Pancreas (tissue), 10 donors: ENCODE data around the gene ZKSCAN2. TPM values are rescaled to one million over a fixed set of nuclear protein-coding genes. Genes with fewer than 3 reads are reported as not detected.

Experiments
- ATAC-seq, 4 donors: fragments of 200-7000 bp; cut with Tn5 transposase; one replicate each; pipeline versions ENCODE4 v1.8.0 to v1.9.1; 2020; ENCODE audit warnings: mild to moderate bottlenecking in 4 of 4, moderate library complexity in 4 of 4
- DNase-seq, 6 donors: peaks; one replicate each; pipeline ENCODE4 v3.0.0-alpha.2; 2020
- FAIRE-seq: peaks from 2 replicates; lab custom pipeline; 2012; peaks lifted over from hg19 to GRCh38; lab: Jason Lieb, UNC
- H3K27ac ChIP-seq, 4 donors: fragments of 200-600 bp; sonication (generic); 1 replicate in 3 of 4; 2 replicates in 1 of 4; pipeline versions ENCODE4 v1.5.0 to v1.8.0; 2020
- H3K27me3 ChIP-seq, 4 donors: fragments of 200-600 bp; one replicate each; pipeline ENCODE4 v1.8.0; 2021
- H3K36me3 ChIP-seq, 3 donors: fragments of 200-600 bp; sonication (generic) in 1 of 3; one replicate each; pipeline versions ENCODE4 v1.5.0 to v1.8.0; 2020 to 2021
- H3K4me1 ChIP-seq, 3 donors: fragments of 200-600 bp; one replicate each; pipeline ENCODE4 v1.8.0; 2021
- H3K4me3 ChIP-seq, 4 donors: fragments of 200-600 bp; sonication (generic) in 2 of 4; one replicate each; pipeline versions ENCODE4 v1.5.0 to v1.8.0; 2020 to 2021
- H3K9me3 ChIP-seq, 4 donors: fragments of 200-600 bp; one replicate each; pipeline ENCODE4 v1.8.0; 2021
- CTCF ChIP-seq, 4 donors: fragments of 200-600 bp; sonication (generic) in 3 of 4; IDR thresholded peaks; one replicate each; pipeline versions ENCODE4 v1.5.0 to v1.8.0; 2021; ENCODE audit warnings: antibody characterized with exemption in 4 of 4
- WGBS, 2 donors: extraction: QIAGEN DNeasy Blood & Tissue Kit; methylation state at CpG; one replicate each; pipeline ENCODE4 v1.1.7; 2013; 5-methylcytosine and 5-hydroxymethylcytosine counted together
- intact Hi-C, 3 donors: fragments of 100-400 bp; cut with DNase I; formaldehyde crosslinking; loops; one replicate each; pipeline versions ENCODE4 v1.11.1 to v1.14.2; 2022
- polyA plus RNA-seq, 2 donors: library from polyadenylated mRNA; stranded (reverse); fragments of 200-250 nt; gene quantifications; one replicate each; pipeline ENCODE4 v1.2.3, GENCODE V29; 2013
- total RNA-seq, 6 donors: library from RNA; stranded (reverse); fragmentation: NEBNext Ultra II Directional in 4 of 6; extraction: Animal tissue kit (Norgen Biotek cat#: 25700) in 4 of 6; gene quantifications; one replicate each; pipeline versions ENCODE4 v1.2.1 to v1.2.4, GENCODE V29; 2021 to 2023
- donor health status: healthy with polysubstance abuse.
- donor health status: DM: no; HTN: no; CAD: no; lungs with moderate emphysema.
- donor health status: DM: no; HTN: no; CAD: no.
- donor health status: control.
- donor health status: control.
- donor health status: Bipolar disorder and iron deficiency.
- donor health status: DM: yes; HTN: yes; CAD: no.
- donor health status: DM: no; HTN: no; CAD: no.
- donor health status: DM: no; HTN: no; CAD: no.
- donor health status: DM: yes; HTN: yes; CAD: no.

Gene ZKSCAN2
- total RNA-seq (1 to 10 TPM; 1.6 to 2.6 (median 2.0) TPM), polyA plus RNA-seq (1 to 10 TPM in 1 of 2 donors, under 1 TPM in 1; 0.80 to 1.3 TPM)

GRCh38 chr16:25257470-25257955 is at the start of gene ZKSCAN2:
ZKSCAN2 (minus strand) TSS chr16:25257845; CDS start chr16:25257127, 718 bp downstream.
- no peak for FAIRE-seq

GRCh38 chr16:25299792-25300590 is 42.3 kb upstream of the ZKSCAN2 start:
- Histone ChIP-seq H3K4me3 (no peak overlapping the region), H3K27ac (no peak overlapping the region), H3K9me3 (no peaks in the 10 kb centered on the region), H3K4me1 (no peaks in the 10 kb centered on the region), H3K27me3 (no peaks in the 10 kb centered on the region), H3K36me3 (no peaks in the 10 kb centered on the region)
- intact Hi-C loops, result no loop called here
- 44 to 53% methylated on average over 4 of the region's 4 CpGs for WGBS, 2 donors
- no peak for DNase-seq
- no peak for TF ChIP-seq CTCF (IDR thresholded peaks at IDR 0.05)
- no peak for FAIRE-seq
- no peak for ATAC-seq

More at GRCh38 chr16:25257470-25257955, at the start of gene ZKSCAN2:
- intact Hi-C loops, result no loop called here
- ATAC-seq, result peak; percentile 96 to 98 (median 96)
- H3K36me3 ChIP-seq, result peaks cover 0 to 6% (median 0%) of the 10 kb centered on the region in 3 donors
- peaks cover 0 to 24% (median 14%) of the 10 kb centered on the region in 3 donors for H3K4me1 ChIP-seq
- H3K4me3 ChIP-seq, result peak within 1 kb of the TSS; percentile 74 to 80 (median 77)
- H3K9me3 ChIP-seq, result no peaks in the 10 kb centered on the region
- no peak for TF ChIP-seq CTCF (IDR thresholded peaks at IDR 0.05)
- H3K27ac ChIP-seq, result peak within 1 kb of the TSS; percentile 97 to 99 (median 98)
- no peaks in the 10 kb centered on the region for H3K27me3 ChIP-seq
- DNase-seq, result peak; percentile 89 to 96 (median 91)
- WGBS, 2 donors, result 0% methylated on average over 24 to 69 of the region's 69 CpGs

- no peak for TF ChIP-seq CTCF (IDR thresholded peaks at IDR 0.05)
- FAIRE-seq (no peak), ATAC-seq (no peak), DNase-seq (no peak)
- Histone ChIP-seq H3K9me3 (no peaks in the 10 kb centered on the region), H3K4me3 (no peak overlapping the region), H3K27ac (no peak overlapping the region), H3K36me3 (no peaks in the 10 kb centered on the region), H3K4me1 (no peaks in the 10 kb centered on the region), H3K27me3 (no peaks in the 10 kb centered on the region)
- WGBS, 2 donors, result 30 to 32% methylated on average over 5 of the region's 5 CpGs
- intact Hi-C loops, result no loop called here
Observed at GRCh38 chr16:25298165-25298872, 40.7 kb upstream of the ZKSCAN2 start.

- FAIRE-seq (no peak), DNase-seq (no peak), ATAC-seq (no peak)
- 70 to 83% methylated on average over 6 of the region's 6 CpGs for WGBS, 2 donors
- H3K36me3 ChIP-seq, result no peaks in the 10 kb centered on the region
- intact Hi-C loops, result no loop called here
- H3K4me1 ChIP-seq, result no peaks in the 10 kb centered on the region
- H3K4me3 ChIP-seq, result no peak overlapping the region
- H3K27ac ChIP-seq, result no peak overlapping the region
- H3K9me3 ChIP-seq, result no peaks in the 10 kb centered on the region
- no peak for TF ChIP-seq CTCF (IDR thresholded peaks at IDR 0.05)
- no peaks in the 10 kb centered on the region for H3K27me3 ChIP-seq
Observed at GRCh38 chr16:25297151-25297787, 39.6 kb upstream of the ZKSCAN2 start.
